DMS 273 treated with DMSO at 0.1 percent for 48 hours (cell line): ENCODE measurements around the gene BUD31.

Source experiments
- DNase-seq: peaks from one replicate; lab custom pipeline; 2025; lab: John Stamatoyannopoulos, UW

The BUD31 gene

GRCh38 chr7:99433158-99433557, 24.4 kb downstream of the BUD31 start:
- DNase-seq: no peak

GRCh38 chr7:99437946-99438572, 29.3 kb downstream of the BUD31 start:
- DNase-seq: no peak

- peak; percentile 90 for DNase-seq
These were observed 30.1 kb downstream of the BUD31 start, which contains the start of the genes CPSF4 and PTCD1 for GRCh38 chr7:99438573-99439480. TSS of gene CPSF4 (plus strand) at chr7:99438943. CDS start at chr7:99439083, 140 bp downstream. TSS of gene PTCD1 (minus strand) at chr7:99438798. CDS start at chr7:99435242, 3,556 bp downstream.

- no peak for DNase-seq
These were observed 31.4 kb downstream of the BUD31 start for GRCh38 chr7:99440195-99440594.

GRCh38 chr7:99446096-99446495, 37.3 kb downstream of the BUD31 start:
- DNase-seq: no peak

- DNase-seq: no peak
These were observed 39.2 kb downstream of the BUD31 start for GRCh38 chr7:99447943-99448342.

GRCh38 chr7:99448855-99449254, 40.1 kb downstream of the BUD31 start:
- DNase-seq: no peak

GRCh38 chr7:99449326-99449725, 40.6 kb downstream of the BUD31 start:
- no peak for DNase-seq

- no peak for DNase-seq
These were observed 43.2 kb downstream of the BUD31 start for GRCh38 chr7:99451936-99452335.

- DNase-seq: no peak
These were observed 43.8 kb downstream of the BUD31 start for GRCh38 chr7:99452541-99452940.

GRCh38 chr7:99453105-99453504, 44.3 kb downstream of the BUD31 start:
- no peak for DNase-seq

GRCh38 chr7:99455874-99456273, 47.1 kb downstream of the BUD31 start:
- no peak for DNase-seq

GRCh38 chr7:99456288-99456687, 47.5 kb downstream of the BUD31 start:
- DNase-seq: no peak

GRCh38 chr7:99457050-99457649, 48.4 kb downstream of the BUD31 start:
- no peak for DNase-seq

GRCh38 chr7:99457650-99458493, 49.1 kb downstream of the BUD31 start:
- DNase-seq: no peak

GRCh38 chr7:99459087-99459486, 50.3 kb downstream of the BUD31 start:
- DNase-seq: peak; percentile 32

GRCh38 chr7:99460651-99461050, 51.9 kb downstream of the BUD31 start:
- DNase-seq: no peak

- no peak for DNase-seq
These were observed 52.5 kb downstream of the BUD31 start for GRCh38 chr7:99461221-99461620.

- DNase-seq: no peak
These were observed 56.6 kb downstream of the BUD31 start for GRCh38 chr7:99465421-99465768.

- no peak for DNase-seq
These were observed 59.7 kb downstream of the BUD31 start for GRCh38 chr7:99468336-99468918.
